Activated CD4-positive, alpha-beta T cell treated with anti-CD3 and anti-CD28 coated beads for 36 hours (primary cell): ENCODE measurements around the gene SEMA3E. TPM values are rescaled to one million over a fixed set of nuclear protein-coding genes. Genes with fewer than 3 reads are reported as not detected.

Experiments used
- ATAC-seq: fragments of 200-7000 bp; cut with Tn5 transposase; one replicate; pipeline ENCODE4 v1.10.0; 2021; ENCODE audit warnings: mild to moderate bottlenecking, moderate library complexity
- CTCF ChIA-PET: fragments of 350-600 bp; sonication (Branson Sonifier 250); formaldehyde crosslinking; loops from one replicate; lab custom pipeline; 2021; ENCODE audit warnings: antibody characterized with exemption; lab: Charles Lee
- POLR2A ChIA-PET: fragments of 350-600 bp; sonication (Branson Sonifier 250); formaldehyde crosslinking; loops from one replicate; lab custom pipeline; 2021; ENCODE audit warnings: antibody characterized with exemption, inconsistent platforms; lab: Charles Lee
- DNase-seq: peaks from one replicate; pipeline ENCODE4 v3.0.0-alpha.2; 2020
- H3K27ac Mint-ChIP-seq: one replicate; pipeline ENCODE4 v1.8.0; 2021; ENCODE audit warnings: mixed read lengths
- H3K27me3 Mint-ChIP-seq: one replicate; pipeline ENCODE4 v1.8.0; 2021; ENCODE audit warnings: mixed read lengths
- H3K36me3 Mint-ChIP-seq: one replicate; pipeline ENCODE4 v1.8.0; 2021; ENCODE audit warnings: low read depth, mixed read lengths
- H3K4me1 Mint-ChIP-seq: one replicate; pipeline ENCODE4 v1.8.0; 2021; ENCODE audit warnings: mixed read lengths
- H3K4me3 Mint-ChIP-seq: one replicate; pipeline ENCODE4 v1.8.0; 2021; ENCODE audit warnings: mild to moderate bottlenecking, moderate library complexity, mixed read lengths
- H3K9me3 Mint-ChIP-seq: one replicate; pipeline ENCODE4 v1.8.0; 2021; ENCODE audit warnings: low read depth, mixed read lengths
- intact Hi-C, 2 experiments: fragments of 100-400 bp; cut with DNase I in 1 of 2; cut with micrococcal nuclease in 1 of 2; formaldehyde crosslinking; loops; one replicate each; pipeline versions ENCODE4 v1.14.2 to v1.15.1; 2022 to 2024; cut with DNase I, micrococcal nuclease
- total RNA-seq, 2 experiments: library from RNA; stranded (reverse); gene quantifications; one replicate each; pipeline ENCODE4 v1.2.3, GENCODE V29; 2021

Gene SEMA3E
- total RNA-seq, 2 experiments from 2014 or later = not detected

DNA sequence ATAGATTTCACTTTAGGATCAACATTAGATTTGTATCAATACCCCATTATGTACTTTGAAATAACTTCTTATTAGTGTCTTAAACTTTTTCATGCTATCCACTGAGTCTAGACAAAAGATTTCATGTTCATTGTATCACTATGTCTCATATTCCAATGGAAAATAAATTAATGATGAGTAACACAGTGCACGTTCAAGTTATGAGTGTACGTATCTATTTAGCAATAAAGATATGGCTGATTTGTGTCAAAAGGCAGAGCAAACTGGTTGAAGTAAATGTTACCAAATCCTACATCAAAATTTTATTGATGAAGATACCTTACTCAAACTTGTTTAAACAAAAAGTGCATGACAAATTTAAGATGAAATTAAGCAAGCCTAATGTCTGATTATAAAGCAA lies 102.4 kb downstream of the SEMA3E start:
- H3K4me1 Mint-ChIP-seq = no peaks in the 10 kb centered on the region
- no peak for DNase-seq
- intact Hi-C loops = no loop called here
- H3K4me3 Mint-ChIP-seq = no peak overlapping the region
- CTCF ChIA-PET = no interaction called here
- H3K27me3 Mint-ChIP-seq = no peaks in the 10 kb centered on the region
- POLR2A ChIA-PET = no interaction called here
- H3K9me3 Mint-ChIP-seq = peaks cover 5% of the 10 kb centered on the region
- no peak for ATAC-seq
- H3K36me3 Mint-ChIP-seq = no peaks in the 10 kb centered on the region
- no peak overlapping the region for H3K27ac Mint-ChIP-seq

GRCh38 chr7:83541187-83541960 lies 107.6 kb downstream of the SEMA3E start:
- no peak overlapping the region for H3K27ac Mint-ChIP-seq
- no peaks in the 10 kb centered on the region for H3K36me3 Mint-ChIP-seq
- H3K9me3 Mint-ChIP-seq = no peaks in the 10 kb centered on the region
- no peak overlapping the region for H3K4me3 Mint-ChIP-seq
- H3K27me3 Mint-ChIP-seq = no peaks in the 10 kb centered on the region
- ChIA-PET CTCF (no interaction called here), POLR2A (no interaction called here)
- DNase-seq = no peak
- intact Hi-C loops = no loop called here
- no peaks in the 10 kb centered on the region for H3K4me1 Mint-ChIP-seq
- ATAC-seq = no peak

DNA sequence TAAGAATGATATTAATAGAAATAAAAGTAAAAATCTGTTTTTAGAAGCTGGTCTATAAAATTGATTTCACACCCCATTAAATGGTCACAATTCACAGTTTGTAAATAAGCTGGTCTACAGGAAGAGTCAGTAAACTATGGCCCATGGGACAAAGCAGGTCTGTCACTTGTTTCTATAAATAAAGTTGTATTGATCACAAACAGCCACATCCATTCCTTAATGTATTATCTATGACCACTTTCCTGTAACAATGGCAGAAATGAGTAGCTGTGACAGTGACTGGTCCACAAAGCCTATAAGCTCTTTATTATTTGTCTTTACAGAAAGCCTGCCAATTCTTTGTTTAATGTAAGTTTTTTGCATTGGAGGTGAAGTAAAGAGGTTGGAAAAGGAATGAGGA lies 114.5 kb downstream of the SEMA3E start:
- Mint-ChIP-seq H3K9me3 (no peaks in the 10 kb centered on the region), H3K4me1 (no peaks in the 10 kb centered on the region), H3K27ac (no peak overlapping the region), H3K36me3 (no peaks in the 10 kb centered on the region), H3K4me3 (no peak overlapping the region), H3K27me3 (no peaks in the 10 kb centered on the region)
- intact Hi-C loops = no loop called here
- DNase-seq (no peak), ATAC-seq (no peak)
- ChIA-PET CTCF (no interaction called here), POLR2A (no interaction called here)

DNA sequence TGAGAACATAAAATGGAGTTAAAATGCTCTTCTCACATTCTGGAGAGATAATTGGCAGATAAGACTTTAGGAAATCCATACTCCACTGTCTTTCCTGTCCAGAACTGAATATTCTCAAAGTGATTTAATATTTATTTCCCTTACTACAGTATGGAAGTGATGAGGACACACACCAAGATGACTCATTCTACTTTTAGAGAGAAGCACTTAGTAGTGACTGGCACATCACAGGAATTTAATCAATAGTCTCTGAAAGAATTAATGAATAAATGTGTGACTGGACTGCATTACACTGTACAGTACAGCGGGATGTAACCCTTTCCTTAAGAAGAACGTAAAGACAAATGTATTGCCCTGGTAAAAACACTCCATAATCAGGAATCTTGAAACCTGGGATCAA lies 116.7 kb downstream of the SEMA3E start:
- intact Hi-C loops = no loop called here
- ATAC-seq = no peak
- Mint-ChIP-seq H3K4me1 (no peaks in the 10 kb centered on the region), H3K4me3 (no peak overlapping the region), H3K27ac (no peak overlapping the region), H3K27me3 (no peaks in the 10 kb centered on the region), H3K36me3 (no peaks in the 10 kb centered on the region), H3K9me3 (no peaks in the 10 kb centered on the region)
- DNase-seq = no peak
- ChIA-PET POLR2A (no interaction called here), CTCF (no interaction called here)

DNA sequence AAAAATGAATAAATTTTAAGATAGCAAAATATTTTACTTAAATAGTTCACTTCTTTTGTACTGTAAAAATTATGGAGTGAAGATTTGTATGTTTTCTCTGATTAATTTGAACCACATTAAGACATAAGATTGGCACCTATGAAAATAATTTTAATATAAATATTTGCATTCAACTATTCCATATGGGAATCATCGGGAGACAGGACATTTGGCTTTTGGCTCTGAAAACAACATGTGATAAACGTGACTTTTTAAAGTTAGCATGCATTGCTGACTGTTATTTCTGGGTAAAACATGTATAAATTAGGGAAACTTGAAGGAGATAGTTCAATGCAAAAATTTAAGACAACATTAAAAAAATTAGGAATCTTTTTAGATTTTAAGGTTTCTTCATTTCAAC lies 117.2 kb downstream of the SEMA3E start:
- ATAC-seq = no peak
- ChIA-PET CTCF (no interaction called here), POLR2A (no interaction called here)
- no peak for DNase-seq
- Mint-ChIP-seq H3K4me3 (no peak overlapping the region), H3K9me3 (no peaks in the 10 kb centered on the region), H3K27ac (no peak overlapping the region), H3K4me1 (no peaks in the 10 kb centered on the region), H3K27me3 (no peaks in the 10 kb centered on the region), H3K36me3 (no peaks in the 10 kb centered on the region)
- intact Hi-C loops = no loop called here

DNA sequence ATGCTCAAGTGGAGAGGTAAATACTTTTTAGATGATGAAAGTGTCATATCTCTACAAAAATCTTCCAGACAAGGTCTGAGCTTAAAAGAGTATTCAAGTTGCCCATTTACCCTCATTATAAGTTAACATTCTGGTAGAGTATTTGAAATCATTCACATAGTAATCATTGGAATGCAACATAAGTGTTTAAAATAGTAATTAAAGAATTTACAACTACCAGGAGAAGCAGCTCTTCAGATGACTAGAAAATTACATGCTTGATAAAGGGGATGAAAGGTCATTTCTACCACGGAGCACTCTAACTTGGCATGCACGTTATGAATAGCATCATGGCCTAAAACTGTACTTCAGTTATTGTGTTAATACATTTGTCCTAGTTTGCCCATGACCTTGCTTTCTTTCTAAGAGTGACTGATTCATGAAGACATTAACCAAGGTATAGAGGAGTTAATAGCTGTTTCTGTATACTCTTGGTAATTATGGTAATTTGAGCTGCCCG lies 120.0 kb downstream of the SEMA3E start:
- Mint-ChIP-seq H3K36me3 (no peaks in the 10 kb centered on the region), H3K4me1 (no peaks in the 10 kb centered on the region), H3K27me3 (no peaks in the 10 kb centered on the region), H3K4me3 (no peak overlapping the region), H3K9me3 (no peaks in the 10 kb centered on the region), H3K27ac (no peak overlapping the region)
- ChIA-PET CTCF (no interaction called here), POLR2A (no interaction called here)
- no peak for DNase-seq
- no peak for ATAC-seq
- intact Hi-C loops = no loop called here

DNA sequence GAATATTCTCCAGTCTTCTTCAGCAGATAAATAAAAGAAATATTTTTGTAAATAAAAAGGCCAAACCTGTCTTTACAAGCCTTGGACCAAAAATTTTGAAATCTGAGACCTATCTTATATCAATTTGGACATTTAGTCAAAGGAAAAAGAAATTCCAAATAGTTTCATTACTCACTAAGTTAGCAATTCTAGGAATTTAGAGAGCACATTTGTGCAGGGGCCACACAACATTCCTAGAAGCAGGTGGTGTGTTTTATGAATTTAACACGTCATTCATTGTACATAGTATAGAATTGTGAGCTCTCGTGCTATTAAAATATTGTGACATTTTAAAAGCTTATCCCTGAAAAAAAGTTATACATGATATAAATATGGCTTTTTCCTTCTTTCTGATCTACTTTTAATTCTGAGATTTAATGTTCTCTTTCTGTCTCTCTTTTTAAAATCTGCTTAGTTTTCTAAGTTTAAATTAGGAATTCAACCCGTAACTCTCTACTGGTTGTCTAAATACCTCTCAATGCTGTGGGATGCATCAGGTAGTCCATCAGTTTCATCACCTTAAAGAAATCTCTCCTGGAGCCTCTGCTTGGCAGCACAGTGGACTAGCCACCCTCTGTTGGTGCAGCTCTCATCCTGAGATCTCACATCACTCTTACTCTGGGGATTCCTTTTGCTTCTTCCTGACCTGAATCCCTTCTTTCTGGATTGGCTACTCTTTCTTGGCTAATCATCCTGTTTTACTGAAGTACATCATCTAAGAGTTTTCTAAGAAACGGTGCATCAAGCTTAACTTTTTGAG lies 124.5 kb downstream of the SEMA3E start:
- Mint-ChIP-seq H3K27me3 (no peaks in the 10 kb centered on the region), H3K27ac (no peak overlapping the region), H3K36me3 (no peaks in the 10 kb centered on the region), H3K4me3 (no peak overlapping the region), H3K9me3 (peaks cover 4% of the 10 kb centered on the region), H3K4me1 (no peaks in the 10 kb centered on the region)
- CTCF ChIA-PET = no interaction called here
- ATAC-seq (no peak), DNase-seq (no peak)
- intact Hi-C loops = no loop called here
- POLR2A ChIA-PET = no interaction called here

- H3K36me3 Mint-ChIP-seq = no peaks in the 10 kb centered on the region
- DNase-seq (no peak), ATAC-seq (no peak)
- no peaks in the 10 kb centered on the region for H3K4me1 Mint-ChIP-seq
- H3K27me3 Mint-ChIP-seq = no peaks in the 10 kb centered on the region
- ChIA-PET CTCF (no interaction called here), POLR2A (no interaction called here)
- peaks cover 4% of the 10 kb centered on the region for H3K9me3 Mint-ChIP-seq
- H3K27ac Mint-ChIP-seq = no peak overlapping the region
- no peak overlapping the region for H3K4me3 Mint-ChIP-seq
- intact Hi-C loops = no loop called here
Measured at GRCh38 chr7:83520726-83521125, 128.2 kb downstream of the SEMA3E start.

DNA sequence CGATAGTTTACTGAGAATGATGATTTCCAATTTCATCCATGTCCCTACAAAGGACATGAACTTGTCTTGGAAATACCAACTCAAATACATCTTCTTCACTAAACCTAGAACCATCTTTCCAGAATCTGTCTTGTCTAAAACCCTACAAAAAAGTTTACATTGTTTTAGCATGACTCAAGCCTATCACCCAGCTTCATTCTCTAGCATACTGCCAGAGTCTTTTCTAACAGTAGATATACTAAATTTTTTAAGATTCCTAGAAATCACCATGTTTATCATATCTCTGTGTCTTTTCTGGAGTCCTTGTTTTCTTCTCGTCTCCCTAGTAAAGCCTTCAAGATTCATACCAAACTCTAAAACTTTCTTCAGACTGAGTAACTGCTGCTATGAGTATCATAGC lies 129.7 kb downstream of the SEMA3E start:
- H3K27ac Mint-ChIP-seq = no peak overlapping the region
- no peaks in the 10 kb centered on the region for H3K27me3 Mint-ChIP-seq
- H3K4me1 Mint-ChIP-seq = no peaks in the 10 kb centered on the region
- CTCF ChIA-PET = no interaction called here
- no peaks in the 10 kb centered on the region for H3K36me3 Mint-ChIP-seq
- DNase-seq (no peak), ATAC-seq (no peak)
- POLR2A ChIA-PET = no interaction called here
- H3K9me3 Mint-ChIP-seq = peaks cover 4% of the 10 kb centered on the region
- no peak overlapping the region for H3K4me3 Mint-ChIP-seq
- intact Hi-C loops = no loop called here

GRCh38 chr7:83517035-83517700 lies 131.8 kb downstream of the SEMA3E start:
- CTCF ChIA-PET = no interaction called here
- POLR2A ChIA-PET = no interaction called here
- no peak overlapping the region for H3K27ac Mint-ChIP-seq
- peaks cover 5% of the 10 kb centered on the region for H3K9me3 Mint-ChIP-seq
- intact Hi-C loops = no loop called here
- no peaks in the 10 kb centered on the region for H3K4me1 Mint-ChIP-seq
- ATAC-seq (no peak), DNase-seq (no peak)
- H3K36me3 Mint-ChIP-seq = no peaks in the 10 kb centered on the region
- H3K27me3 Mint-ChIP-seq = no peaks in the 10 kb centered on the region
- no peak overlapping the region for H3K4me3 Mint-ChIP-seq

GRCh38 chr7:83514977-83515376 lies 134.0 kb downstream of the SEMA3E start:
- H3K4me3 Mint-ChIP-seq = no peak overlapping the region
- ChIA-PET POLR2A (no interaction called here), CTCF (interaction anchor here (0.7 kb wide), 1 partner anchor 64 kb away, joined by 3 read pairs; no protein-coding TSS in a partner anchor)
- no peaks in the 10 kb centered on the region for H3K4me1 Mint-ChIP-seq
- peaks cover 1% of the 10 kb centered on the region for H3K9me3 Mint-ChIP-seq
- ATAC-seq (no peak), DNase-seq (no peak)
- no peaks in the 10 kb centered on the region for H3K36me3 Mint-ChIP-seq
- H3K27me3 Mint-ChIP-seq = no peaks in the 10 kb centered on the region
- H3K27ac Mint-ChIP-seq = no peak overlapping the region
- intact Hi-C loops = no loop called here
